IMR-90 (cell line): ENCODE measurements around the gene TAGLN. TPM values are rescaled to one million over a fixed set of nuclear protein-coding genes. Genes with fewer than 3 reads are reported as not detected.
A peak's percentile ranks its signal among the peaks of the same experiment; 100 is the strongest.

ENCODE experiments used
- ATAC-seq: fragments of 200-7000 bp; cut with Tn5 transposase; 2 replicates; pipeline ENCODE4 v1.9.1; 2020; ENCODE audit warnings: low read depth, mild to moderate bottlenecking, moderate library complexity
- BruUV-seq: library from RNA; stranded (reverse); fragments of 400-500 nt; replicated peaks from 2 replicates; lab custom pipeline; 2021; lab: Mats Ljungman, UMichigan
- CTCF ChIA-PET: fragments of 300-600 bp; formaldehyde crosslinking; extraction: SDS; loops from one replicate; lab custom pipeline; 2021; ENCODE audit warnings: antibody characterized with exemption; lab: Yijun Ruan, JAX
- POLR2A ChIA-PET: fragments of 300-600 bp; sonication (Branson Sonifier 250); formaldehyde crosslinking; loops from one replicate; lab custom pipeline; 2022; ENCODE audit warnings: antibody characterized with exemption; ENCODE audit not compliant: unreplicated experiment; lab: Charles Lee
- DNase-seq: peaks from one replicate; pipeline ENCODE4 v3.0.0; 2013
- H2AFZ ChIP-seq: replicated peaks from 2 replicates; pipeline ENCODE3; 2013; ENCODE audit warnings: low read length, mild to moderate bottlenecking; ENCODE audit not compliant: poor library complexity
- H2AK5ac ChIP-seq: 2 replicates; pipeline ENCODE4 v1.6.1; 2013; ENCODE audit warnings: low read depth, low read length, inconsistent platforms
- H2AK9ac ChIP-seq: replicated peaks from 2 replicates; pipeline ENCODE3; 2013; ENCODE audit warnings: mild to moderate bottlenecking, low read depth, low read length, moderate library complexity; ENCODE audit not compliant: poor library complexity
- H2BK120ac ChIP-seq: 2 replicates; pipeline ENCODE4 v1.6.1; 2013; ENCODE audit warnings: low read depth, low read length, inconsistent platforms
- H2BK15ac ChIP-seq: 3 replicates; pipeline ENCODE4 v1.6.1; 2013; ENCODE audit warnings: low read depth, low read length, inconsistent platforms
- H2BK20ac ChIP-seq: 2 replicates; pipeline ENCODE4 v1.6.1; 2013; ENCODE audit warnings: low read depth, mild to moderate bottlenecking, inconsistent platforms, low read length, moderate library complexity
- H2BK5ac ChIP-seq: 2 replicates; pipeline ENCODE4 v1.6.1; 2013; ENCODE audit warnings: mild to moderate bottlenecking, low read depth, low read length, inconsistent platforms; ENCODE audit not compliant: poor library complexity, severe bottlenecking
- H3K14ac ChIP-seq: replicated peaks from 2 replicates; pipeline ENCODE4 v1.6.1; 2013; ENCODE audit warnings: low read depth, low read length, inconsistent platforms
- H3K18ac ChIP-seq: 2 replicates; pipeline ENCODE4 v1.6.1; 2013; ENCODE audit warnings: low read depth, low read length, control low read depth
- H3K23ac ChIP-seq: 2 replicates; pipeline ENCODE4 v1.6.1; 2013; ENCODE audit warnings: low read depth, low read length, inconsistent platforms
- H3K27ac ChIP-seq: 2 replicates; pipeline ENCODE4 v1.5.1; 2013; ENCODE audit warnings: mild to moderate bottlenecking, control low read depth, low read length; ENCODE audit not compliant: insufficient read depth
- H3K27me3 ChIP-seq: 2 replicates; pipeline ENCODE4 v1.6.1; 2013; ENCODE audit warnings: low read length; ENCODE audit not compliant: control insufficient read depth, insufficient read depth
- H3K36me3 ChIP-seq: 2 replicates; pipeline ENCODE4 v1.6.1; 2013; ENCODE audit warnings: low read length, mixed read lengths; ENCODE audit not compliant: control insufficient read depth, insufficient read depth
- H3K4ac ChIP-seq: 2 replicates; pipeline ENCODE4 v1.6.1; 2013; ENCODE audit warnings: low read depth, low read length, inconsistent platforms
- H3K4me1 ChIP-seq: 2 replicates; pipeline ENCODE4 v1.6.1; 2013; ENCODE audit warnings: low read length, mixed read lengths; ENCODE audit not compliant: control insufficient read depth, insufficient read depth
- H3K4me2 ChIP-seq: 2 replicates; pipeline ENCODE4 v1.6.1; 2013; ENCODE audit warnings: low read depth, mild to moderate bottlenecking, control low read depth, low read length, moderate library complexity
- H3K4me3 ChIP-seq: 2 replicates; pipeline ENCODE4 v1.5.1; 2013; ENCODE audit warnings: low read depth, mild to moderate bottlenecking, control low read depth, low read length, moderate library complexity; ENCODE audit not compliant: insufficient read depth
- H3K56ac ChIP-seq: 2 replicates; pipeline ENCODE4 v1.6.1; 2013; ENCODE audit warnings: low read length, inconsistent platforms; ENCODE audit not compliant: insufficient read depth; ENCODE audit errors: extremely low read depth
- H3K79me1 ChIP-seq, 2 experiments: 2 replicates each; pipeline ENCODE4 v1.6.1; 2013; ENCODE audit warnings: low read length in 2 of 2, inconsistent platforms in 1 of 2, low read depth in 1 of 2
- H3K9ac ChIP-seq: 2 replicates; pipeline ENCODE4 v1.6.1; 2013; ENCODE audit warnings: low read depth, low read length, control low read depth
- H3K9me1 ChIP-seq: 2 replicates; pipeline ENCODE4 v1.6.1; 2013; ENCODE audit warnings: low read length, inconsistent platforms; ENCODE audit not compliant: insufficient read depth
- H3K9me3 ChIP-seq: 2 replicates; pipeline ENCODE4 v1.6.1; 2013; ENCODE audit warnings: low read length; ENCODE audit not compliant: control insufficient read depth, insufficient read depth
- H4K20me1 ChIP-seq: 2 replicates; pipeline ENCODE4 v1.6.1; 2013; ENCODE audit warnings: low read length, inconsistent platforms; ENCODE audit not compliant: insufficient read depth
- H4K5ac ChIP-seq: 2 replicates; pipeline ENCODE4 v1.6.1; 2013; ENCODE audit warnings: mild to moderate bottlenecking, low read depth, low read length, control low read depth
- H4K8ac ChIP-seq, 2 experiments: 2 replicates each; pipeline ENCODE4 v1.6.1; 2013; ENCODE audit warnings: low read depth in 2 of 2, low read length in 2 of 2, control low read depth in 1 of 2, inconsistent platforms in 1 of 2
- H4K91ac ChIP-seq: 2 replicates; pipeline ENCODE4 v1.6.1; 2013; ENCODE audit warnings: low read depth, low read length, inconsistent platforms; ENCODE audit not compliant: insufficient read depth
- BHLHE40 ChIP-seq: fragments of 150-350 bp; IDR thresholded peaks from 2 replicates; pipeline ENCODE4 v1.6.1; 2016; ENCODE audit warnings: mild to moderate bottlenecking, low read depth, low read length
- CEBPB ChIP-seq: IDR thresholded peaks from 2 replicates; pipeline ENCODE4 v1.6.1; 2012; ENCODE audit warnings: low read depth, low read length, improper control_type of control experiment
- CHD1 ChIP-seq: IDR thresholded peaks from 2 replicates; pipeline ENCODE4 v1.6.1; 2012; ENCODE audit warnings: low read depth, low read length, improper control_type of control experiment
- FOS ChIP-seq: fragments of 150-350 bp; IDR thresholded peaks from 2 replicates; pipeline ENCODE4 v1.6.1; 2016; ENCODE audit warnings: low read depth, low read length
- MAFK ChIP-seq: IDR thresholded peaks from 2 replicates; pipeline ENCODE4 v1.6.1; 2012; ENCODE audit warnings: low read depth, low read length, improper control_type of control experiment
- MAZ ChIP-seq: IDR thresholded peaks from 2 replicates; pipeline ENCODE4 v1.6.1; 2012; ENCODE audit warnings: low read depth, mild to moderate bottlenecking, low read length, improper control_type of control experiment, moderate library complexity, borderline replicate concordance
- MXI1 ChIP-seq: IDR thresholded peaks from 2 replicates; pipeline ENCODE4 v1.6.1; 2012; ENCODE audit warnings: low read depth, mild to moderate bottlenecking, low read length, moderate library complexity, borderline replicate concordance
- NFE2L2 ChIP-seq: fragments of 150-350 bp; IDR thresholded peaks from 2 replicates; pipeline ENCODE4 v1.6.1; 2016; ENCODE audit warnings: low read depth, mild to moderate bottlenecking, low read length
- POLR2A ChIP-seq: IDR thresholded peaks from 2 replicates; pipeline ENCODE4 v1.6.1; 2012; ENCODE audit warnings: mild to moderate bottlenecking, low read depth, low read length
- RAD21 ChIP-seq: IDR thresholded peaks from 2 replicates; pipeline ENCODE4 v1.6.1; 2012; ENCODE audit warnings: low read length, improper control_type of control experiment
- RCOR1 ChIP-seq: IDR thresholded peaks from 2 replicates; pipeline ENCODE4 v1.6.1; 2012; ENCODE audit warnings: mild to moderate bottlenecking, low read length, improper control_type of control experiment; ENCODE audit not compliant: insufficient replicate concordance
- RFX5 ChIP-seq: IDR thresholded peaks from 2 replicates; pipeline ENCODE4 v1.8.0; 2012; ENCODE audit warnings: low read depth, mild to moderate bottlenecking, low read length, moderate library complexity
- SMC3 ChIP-seq: fragments of 150-350 bp; IDR thresholded peaks from 2 replicates; pipeline ENCODE4 v1.6.1; 2016; ENCODE audit warnings: low read depth, mild to moderate bottlenecking, antibody characterized with exemption, low read length, moderate library complexity
- WGBS, 2 experiments: methylation state at CpG; one replicate each; pipeline versions ENCODE4 v1.1.5 to v1.1.7; 2013; ENCODE audit warnings: missing lambda C conversion rate in 2 of 2; ENCODE audit not compliant: insufficient read length in 1 of 2; ENCODE audit errors: extremely low coverage in 2 of 2; 5-methylcytosine and 5-hydroxymethylcytosine counted together
- dilution Hi-C: fragments of 300-500 bp; cut with HindIII; formaldehyde crosslinking; loops from one replicate; pipeline ENCODE4 v1.14.3; 2018; ENCODE audit warnings: low sequenced_read_pairs; ENCODE audit not compliant: unreplicated experiment
- in situ Hi-C: fragments of 300-500 bp; cut with MboI; formaldehyde crosslinking; loops from 3 replicates; pipeline ENCODE4 v1.14.3; 2019; ENCODE audit warnings: low sequenced_read_pairs, inconsistent platforms, mixed read lengths
- intact Hi-C: fragments of 100-400 bp; cut with micrococcal nuclease; formaldehyde crosslinking; loops from 2 replicates; pipeline ENCODE4 v1.10.0; 2022
- polyA plus RNA-seq, 3 experiments: library from polyadenylated mRNA; depleted of rRNA; stranded (reverse); fragments of >200 nt; gene quantifications; 2 replicates each; pipeline ENCODE4 v1.2.3, GENCODE V29; 2012; ENCODE audit warnings: low replicate concordance in 1 of 3
- total RNA-seq: library from RNA; depleted of rRNA; stranded (reverse); fragments of >200 nt; gene quantifications from 2 replicates; pipeline ENCODE4 v1.2.3, GENCODE V29; 2012
- TF ChIP-seq, protein P1 (sequence below): fragments of 150-350 bp; IDR thresholded peaks from 2 replicates; pipeline ENCODE4 v1.6.1; 2017; ENCODE audit warnings: mild to moderate bottlenecking, antibody characterized with exemption, low read length, low read depth
- TF ChIP-seq, protein P2 (sequence below): fragments of 150-350 bp; IDR thresholded peaks from 2 replicates; pipeline ENCODE4 v1.6.1; 2016; ENCODE audit warnings: low read depth, mild to moderate bottlenecking, low read length, moderate library complexity, borderline replicate concordance
- TF ChIP-seq, protein P3 (sequence below): conservative IDR thresholded peaks from 2 replicates; pipeline ENCODE4 v1.5.1; 2012; ENCODE audit warnings: mild to moderate bottlenecking, low read depth, low read length, improper control_type of control experiment

Gene TAGLN
- total and polyA plus RNA-seq, 2 of the 4 experiments (the other 2 are of a cell fraction), result 2,558 to 3,760 TPM

DNA sequence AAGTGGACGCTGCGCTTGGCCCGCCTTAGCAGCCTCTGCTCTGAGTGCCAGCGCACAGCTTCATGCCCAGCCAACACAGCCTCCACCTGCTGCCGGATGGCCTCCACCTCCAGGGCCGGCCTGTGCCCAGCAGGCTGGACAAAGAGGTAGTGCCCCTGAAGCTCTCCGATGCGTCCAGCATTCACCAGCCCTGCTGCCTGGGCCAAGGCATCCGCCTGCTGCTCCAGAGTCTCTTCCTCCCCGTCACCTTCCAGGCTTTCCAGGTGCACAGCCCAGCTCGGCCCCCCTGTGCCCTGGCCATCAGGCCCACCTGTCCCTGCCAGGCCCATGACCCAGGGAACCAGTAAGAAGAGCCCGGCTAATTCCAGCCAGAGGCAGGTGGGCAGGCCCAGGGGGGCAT, 30.2 kb downstream of the TAGLN start:
- no peak overlapping the region for H2AK9ac ChIP-seq
- H3K23ac ChIP-seq, result no peak overlapping the region
- ATAC-seq, result no peak
- H2BK120ac ChIP-seq, result no peak overlapping the region
- no peak for TF ChIP-seq NFE2L2
- no peak for TF ChIP-seq MAFK
- no peak for TF ChIP-seq RFX5
- TF ChIP-seq, protein P1, sequence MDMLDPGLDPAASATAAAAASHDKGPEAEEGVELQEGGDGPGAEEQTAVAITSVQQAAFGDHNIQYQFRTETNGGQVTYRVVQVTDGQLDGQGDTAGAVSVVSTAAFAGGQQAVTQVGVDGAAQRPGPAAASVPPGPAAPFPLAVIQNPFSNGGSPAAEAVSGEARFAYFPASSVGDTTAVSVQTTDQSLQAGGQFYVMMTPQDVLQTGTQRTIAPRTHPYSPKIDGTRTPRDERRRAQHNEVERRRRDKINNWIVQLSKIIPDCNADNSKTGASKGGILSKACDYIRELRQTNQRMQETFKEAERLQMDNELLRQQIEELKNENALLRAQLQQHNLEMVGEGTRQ, result no peak
- no peak for TF ChIP-seq SMC3
- TF ChIP-seq FOS, result no peak
- no peak for TF ChIP-seq CEBPB
- no peak for TF ChIP-seq CHD1
- TF ChIP-seq MXI1, result no peak
- TF ChIP-seq BHLHE40, result no peak
- TF ChIP-seq RAD21, result no peak
- TF ChIP-seq RCOR1, result no peak
- no peak for TF ChIP-seq MAZ
- TF ChIP-seq, protein P2, sequence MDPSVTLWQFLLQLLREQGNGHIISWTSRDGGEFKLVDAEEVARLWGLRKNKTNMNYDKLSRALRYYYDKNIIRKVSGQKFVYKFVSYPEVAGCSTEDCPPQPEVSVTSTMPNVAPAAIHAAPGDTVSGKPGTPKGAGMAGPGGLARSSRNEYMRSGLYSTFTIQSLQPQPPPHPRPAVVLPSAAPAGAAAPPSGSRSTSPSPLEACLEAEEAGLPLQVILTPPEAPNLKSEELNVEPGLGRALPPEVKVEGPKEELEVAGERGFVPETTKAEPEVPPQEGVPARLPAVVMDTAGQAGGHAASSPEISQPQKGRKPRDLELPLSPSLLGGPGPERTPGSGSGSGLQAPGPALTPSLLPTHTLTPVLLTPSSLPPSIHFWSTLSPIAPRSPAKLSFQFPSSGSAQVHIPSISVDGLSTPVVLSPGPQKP, result no peak
- TF ChIP-seq POLR2A, result no peak
- TF ChIP-seq, protein P3, sequence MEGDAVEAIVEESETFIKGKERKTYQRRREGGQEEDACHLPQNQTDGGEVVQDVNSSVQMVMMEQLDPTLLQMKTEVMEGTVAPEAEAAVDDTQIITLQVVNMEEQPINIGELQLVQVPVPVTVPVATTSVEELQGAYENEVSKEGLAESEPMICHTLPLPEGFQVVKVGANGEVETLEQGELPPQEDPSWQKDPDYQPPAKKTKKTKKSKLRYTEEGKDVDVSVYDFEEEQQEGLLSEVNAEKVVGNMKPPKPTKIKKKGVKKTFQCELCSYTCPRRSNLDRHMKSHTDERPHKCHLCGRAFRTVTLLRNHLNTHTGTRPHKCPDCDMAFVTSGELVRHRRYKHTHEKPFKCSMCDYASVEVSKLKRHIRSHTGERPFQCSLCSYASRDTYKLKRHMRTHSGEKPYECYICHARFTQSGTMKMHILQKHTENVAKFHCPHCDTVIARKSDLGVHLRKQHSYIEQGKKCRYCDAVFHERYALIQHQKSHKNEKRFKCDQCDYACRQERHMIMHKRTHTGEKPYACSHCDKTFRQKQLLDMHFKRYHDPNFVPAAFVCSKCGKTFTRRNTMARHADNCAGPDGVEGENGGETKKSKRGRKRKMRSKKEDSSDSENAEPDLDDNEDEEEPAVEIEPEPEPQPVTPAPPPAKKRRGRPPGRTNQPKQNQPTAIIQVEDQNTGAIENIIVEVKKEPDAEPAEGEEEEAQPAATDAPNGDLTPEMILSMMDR, result no peak
- no peak for DNase-seq
- no peak overlapping the region for H2AFZ ChIP-seq
- CTCF ChIA-PET, result interaction anchor here (0.6 kb wide), 1 partner anchor 7 kb away, joined by 3 read pairs; no protein-coding TSS in a partner anchor
- H2BK20ac ChIP-seq, result no peak overlapping the region
- TSS peak; percentile 53 for BruUV-seq
- H3K14ac ChIP-seq, result no peak overlapping the region
- H2BK5ac ChIP-seq, result no peak overlapping the region
- H3K9ac ChIP-seq, result no peak overlapping the region
- no peak overlapping the region for H3K4me2 ChIP-seq
- in situ Hi-C loops, result loop anchor here (10.0 kb wide), 1 partner anchor 355 kb away; no protein-coding TSS in a partner anchor
- no peaks in the 10 kb centered on the region; the same call in 1 of the 2 replicates for H4K20me1 ChIP-seq
- peaks cover 26 to 51% of the 10 kb centered on the region in 2 experiments for H3K79me1 ChIP-seq
- H4K8ac ChIP-seq, result no peak overlapping the region
- no peak overlapping the region for H3K4me3 ChIP-seq
- no peaks in the 10 kb centered on the region for H3K9me3 ChIP-seq
- POLR2A ChIA-PET, result interaction anchor here (0.6 kb wide), 2 partner anchors 29 to 55 kb away, joined by 3 to 9 read pairs; no protein-coding TSS in a partner anchor
- no peak overlapping the region for H4K91ac ChIP-seq
- H3K27me3 ChIP-seq, result no peaks in the 10 kb centered on the region
- H3K9me1 ChIP-seq, result no peaks in the 10 kb centered on the region
- no peak overlapping the region for H3K56ac ChIP-seq
- dilution Hi-C loops, result no loop called here
- H4K5ac ChIP-seq, result no peak overlapping the region
- H3K18ac ChIP-seq, result no peak overlapping the region
- 100% methylated on average over 10 of the region's 12 CpGs; no CpG with 5 or more reads in 1 of the 2 experiments for WGBS, 2 experiments
- no peak overlapping the region for H2BK15ac ChIP-seq
- H3K4me1 ChIP-seq, result peaks cover 7% of the 10 kb centered on the region
- no peak overlapping the region for H2AK5ac ChIP-seq
- H3K36me3 ChIP-seq, result peaks cover 36% of the 10 kb centered on the region
- H3K4ac ChIP-seq, result no peak overlapping the region
- no peak overlapping the region for H3K27ac ChIP-seq
- intact Hi-C loops, result loop anchor here (10.0 kb wide), 1 partner anchor 375 kb away; no protein-coding TSS in a partner anchor
